ENCODE data around the gene DDN.

GRCh38 chr12:49032276-49032675 is 33.1 kb upstream of the DDN start:
- TF ChIP-seq CTCF (IDR thresholded peaks at IDR 0.05): no peak
- no peak for TF ChIP-seq POLR2A (IDR thresholded peaks at IDR 0.05)

Data from Peyer's patch (tissue), 4 donors.